NCI-H187 (cell line): ENCODE measurements around the gene SCGB1A1.

Experiments
- DNase-seq, 2 experiments: peaks; one replicate each; lab custom pipeline; 2025; lab: John Stamatoyannopoulos, UW

Gene SCGB1A1

GRCh38 chr11:62421996-62422395, 3.2 kb downstream of the SCGB1A1 start:
- no peak for DNase-seq

- DNase-seq, result no peak
Measured at GRCh38 chr11:62423012-62423411, 4.2 kb downstream of the SCGB1A1 start.

- no peak for DNase-seq
Measured at GRCh38 chr11:62427630-62428233, 8.9 kb downstream of the SCGB1A1 start.

- DNase-seq, result no peak
Measured at GRCh38 chr11:62428871-62429560, 10.2 kb downstream of the SCGB1A1 start.

- no peak for DNase-seq
Measured at GRCh38 chr11:62430425-62430824, 11.6 kb downstream of the SCGB1A1 start.

GRCh38 chr11:62431171-62431901, 12.5 kb downstream of the SCGB1A1 start:
- DNase-seq, result no peak

- no peak for DNase-seq
Measured at GRCh38 chr11:62432695-62433094, 13.9 kb downstream of the SCGB1A1 start.

GRCh38 chr11:62433141-62433903, 14.5 kb downstream of the SCGB1A1 start:
- DNase-seq, result no peak

GRCh38 chr11:62433904-62434276, 15.1 kb downstream of the SCGB1A1 start:
- DNase-seq, result no peak

GRCh38 chr11:62435846-62436660, 17.2 kb downstream of the SCGB1A1 start:
- DNase-seq, result no peak

- no peak for DNase-seq
Measured at GRCh38 chr11:62437616-62438015, 18.8 kb downstream of the SCGB1A1 start.

- no peak for DNase-seq
Measured at GRCh38 chr11:62438641-62439040, 19.8 kb downstream of the SCGB1A1 start.

- no peak for DNase-seq
Measured at GRCh38 chr11:62439785-62440602, 21.2 kb downstream of the SCGB1A1 start.

GRCh38 chr11:62443390-62444235, 24.8 kb downstream of the SCGB1A1 start:
- no peak for DNase-seq

- no peak for DNase-seq
Measured at GRCh38 chr11:62444236-62444833, 25.5 kb downstream of the SCGB1A1 start.

- no peak for DNase-seq
Measured at GRCh38 chr11:62444835-62445234, 26.0 kb downstream of the SCGB1A1 start.

GRCh38 chr11:62445314-62445740, 26.5 kb downstream of the SCGB1A1 start:
- DNase-seq, result no peak

- no peak for DNase-seq
Measured at GRCh38 chr11:62446091-62446490, 27.3 kb downstream of the SCGB1A1 start.

GRCh38 chr11:62449451-62449851, 30.6 kb downstream of the SCGB1A1 start:
- DNase-seq, result no peak
